Endothelial cell (in vitro differentiated cells): Measurements from ENCODE around the gene FBXO42. TPM values are rescaled to one million over a fixed set of nuclear protein-coding genes. Genes with fewer than 3 reads are reported as not detected.
A peak's percentile ranks its signal among the peaks of the same experiment; 100 is the strongest.

Source experiments
- DNase-seq: peaks from one replicate; pipeline ENCODE4 v3.0.0; 2021; ENCODE audit warnings: low spot score
- H3K27ac Mint-ChIP-seq: one replicate; pipeline ENCODE4 v1.8.0; 2021; ENCODE audit warnings: mixed read lengths, inconsistent platforms; ENCODE audit not compliant: unreplicated experiment
- H3K27me3 Mint-ChIP-seq: one replicate; pipeline ENCODE4 v1.8.0; 2021; ENCODE audit warnings: mild to moderate bottlenecking, moderate library complexity, mixed read lengths, inconsistent platforms; ENCODE audit not compliant: unreplicated experiment
- H3K36me3 Mint-ChIP-seq: one replicate; pipeline ENCODE4 v1.8.0; 2021; ENCODE audit warnings: mild to moderate bottlenecking, low read depth, mixed read lengths, inconsistent platforms; ENCODE audit not compliant: unreplicated experiment
- H3K4me1 Mint-ChIP-seq: one replicate; pipeline ENCODE4 v1.8.0; 2021; ENCODE audit warnings: mild to moderate bottlenecking, mixed read lengths, inconsistent platforms; ENCODE audit not compliant: unreplicated experiment
- H3K4me3 Mint-ChIP-seq: one replicate; pipeline ENCODE4 v1.8.0; 2021; ENCODE audit warnings: mild to moderate bottlenecking, mixed read lengths, inconsistent platforms; ENCODE audit not compliant: unreplicated experiment
- H3K9me3 Mint-ChIP-seq: one replicate; pipeline ENCODE4 v1.8.0; 2021; ENCODE audit warnings: mixed read lengths, inconsistent platforms; ENCODE audit not compliant: unreplicated experiment
- CTCF ChIP-seq: fragments of 200-600 bp; sonication (generic); IDR thresholded peaks from one replicate; pipeline ENCODE4 v1.5.0; 2021; ENCODE audit warnings: antibody characterized with exemption; ENCODE audit not compliant: unreplicated experiment
- total RNA-seq: library from RNA; stranded (reverse); fragmentation: NEBNext Ultra II Directional; extraction: Animal tissue kit (Norgen Biotek cat#: 25700); gene quantifications from one replicate; pipeline ENCODE4 v1.2.1, GENCODE V29; 2021; ENCODE audit not compliant: unreplicated experiment

FBXO42 gene
- total RNA-seq, 1 donor from 2014 or later: 17.2 TPM

GRCh38 chr1:16242556-16243214 lies 109.6 kb downstream of the FBXO42 start:
- H3K4me3 Mint-ChIP-seq: no peak overlapping the region
- peaks cover 5% of the 10 kb centered on the region for H3K27me3 Mint-ChIP-seq
- H3K4me1 Mint-ChIP-seq: peaks cover 15% of the 10 kb centered on the region
- no peak for TF ChIP-seq CTCF
- no peak for DNase-seq
- H3K9me3 Mint-ChIP-seq: no peaks in the 10 kb centered on the region
- no peak overlapping the region for H3K27ac Mint-ChIP-seq
- peaks cover 3% of the 10 kb centered on the region for H3K36me3 Mint-ChIP-seq

- no peak for DNase-seq
- Mint-ChIP-seq H3K4me3 (no peak overlapping the region), H3K4me1 (peaks cover 11% of the 10 kb centered on the region), H3K9me3 (no peaks in the 10 kb centered on the region), H3K36me3 (no peaks in the 10 kb centered on the region), H3K27me3 (peaks cover 5% of the 10 kb centered on the region), H3K27ac (no peak overlapping the region)
- no peak for TF ChIP-seq CTCF
Observed at GRCh38 chr1:16241221-16241708, 111.0 kb downstream of the FBXO42 start.

- DNase-seq: no peak
- Mint-ChIP-seq H3K27ac (no peak overlapping the region), H3K27me3 (peaks cover 5% of the 10 kb centered on the region), H3K4me1 (peaks cover 13% of the 10 kb centered on the region), H3K36me3 (no peaks in the 10 kb centered on the region), H3K9me3 (no peaks in the 10 kb centered on the region), H3K4me3 (no peak overlapping the region)
- no peak for TF ChIP-seq CTCF
Observed at GRCh38 chr1:16239972-16240491, 112.2 kb downstream of the FBXO42 start.

GRCh38 chr1:16237343-16237830 lies 114.9 kb downstream of the FBXO42 start:
- Mint-ChIP-seq H3K27ac (peak overlapping the region; percentile 71), H3K9me3 (no peaks in the 10 kb centered on the region), H3K36me3 (no peaks in the 10 kb centered on the region), H3K27me3 (peaks cover 3% of the 10 kb centered on the region), H3K4me3 (peak overlapping the region; percentile 91), H3K4me1 (peaks cover 10% of the 10 kb centered on the region)
- TF ChIP-seq CTCF: no peak
- DNase-seq: no peak
